ENCODE results near the gene ST3GAL6. TPM values are rescaled to one million over a fixed set of nuclear protein-coding genes. Genes with fewer than 3 reads are reported as not detected.

Gene ST3GAL6
- polyA plus RNA-seq, 1 donor from 2014 or later: 3.7 TPM

GRCh38 chr3:98814817-98815420 lies 51.8 kb downstream of the ST3GAL6 start:
- H3K27me3 ChIP-seq (ENCODE audit: insufficient read depth, low read depth, low read length): no peaks in the 10 kb centered on the region
- H3K4me3 ChIP-seq (ENCODE audit: low read length): no peak overlapping the region
- no peaks in the 10 kb centered on the region for H3F3A ChIP-seq (ENCODE audit: insufficient read depth, low read length, poor library complexity, severe bottlenecking)
- no peaks in the 10 kb centered on the region for H4K20me1 ChIP-seq (ENCODE audit: insufficient read depth)
- TF ChIP-seq MXI1 (conservative IDR thresholded peaks at IDR 0.05; ENCODE audit: poor library complexity, severe bottlenecking): no peak
- no peak for TF ChIP-seq EP300 (conservative IDR thresholded peaks at IDR 0.05; ENCODE audit: poor library complexity, severe bottlenecking)
- no peak for TF ChIP-seq RAD21 (conservative IDR thresholded peaks at IDR 0.05)
- no peak for TF ChIP-seq POLR2AphosphoS5 (IDR thresholded peaks at IDR 0.05)
- no peak for TF ChIP-seq SMC3 (conservative IDR thresholded peaks at IDR 0.05; ENCODE audit: poor library complexity)
- no peak for TF ChIP-seq REST (IDR thresholded peaks at IDR 0.05; ENCODE audit: borderline replicate concordance)
- TF ChIP-seq EZH2 (IDR thresholded peaks at IDR 0.05; ENCODE audit: borderline replicate concordance, insufficient read depth, low read length, poor library complexity, severe bottlenecking): no peak
- TF ChIP-seq CTCF (IDR thresholded peaks at IDR 0.05; ENCODE audit: poor library complexity, severe bottlenecking): no peak
- TF ChIP-seq TAF1 (IDR thresholded peaks at IDR 0.05; ENCODE audit: low read depth): no peak
- H3K4me2 ChIP-seq (ENCODE audit: low read length): no peak overlapping the region
- no peak overlapping the region for H2AFZ ChIP-seq (ENCODE audit: low read depth, low read length)
- no peaks in the 10 kb centered on the region for H3K9me2 ChIP-seq (ENCODE audit: insufficient read depth, low read length)
- H3K9me3 ChIP-seq (ENCODE audit: low read length): no peaks in the 10 kb centered on the region
- no peaks in the 10 kb centered on the region for H3K79me2 ChIP-seq (replicated peaks; ENCODE audit: insufficient read depth, low read length)
- H3K36me3 ChIP-seq (ENCODE audit: insufficient read depth, low read length): peaks cover 5% of the 10 kb centered on the region
- no peak overlapping the region for H3K27ac ChIP-seq (ENCODE audit: low read length)
- H3K9ac ChIP-seq (ENCODE audit: low read length): no peak overlapping the region

GRCh38 chr3:98817547-98818041 lies 54.5 kb downstream of the ST3GAL6 start:
- Histone ChIP-seq H4K20me1 (ENCODE audit: insufficient read depth) (no peaks in the 10 kb centered on the region), H3K36me3 (ENCODE audit: insufficient read depth, low read length) (peaks cover 5% of the 10 kb centered on the region), H3K79me2 (replicated peaks; ENCODE audit: insufficient read depth, low read length) (no peaks in the 10 kb centered on the region), H3F3A (ENCODE audit: insufficient read depth, low read length, poor library complexity, severe bottlenecking) (no peaks in the 10 kb centered on the region), H3K9me2 (ENCODE audit: insufficient read depth, low read length) (no peaks in the 10 kb centered on the region), H3K4me2 (ENCODE audit: low read length) (no peak overlapping the region), H2AFZ (ENCODE audit: low read depth, low read length) (no peak overlapping the region), H3K9ac (ENCODE audit: low read length) (no peak overlapping the region), H3K9me3 (ENCODE audit: low read length) (no peaks in the 10 kb centered on the region), H3K27me3 (ENCODE audit: insufficient read depth, low read depth, low read length) (no peaks in the 10 kb centered on the region), H3K27ac (ENCODE audit: low read length) (no peak overlapping the region), H3K4me3 (ENCODE audit: low read length) (no peak overlapping the region)
- TF ChIP-seq TAF1 (IDR thresholded peaks at IDR 0.05; ENCODE audit: low read depth) (no peak), EP300 (conservative IDR thresholded peaks at IDR 0.05; ENCODE audit: poor library complexity, severe bottlenecking) (no peak), CTCF (IDR thresholded peaks at IDR 0.05; ENCODE audit: poor library complexity, severe bottlenecking) (peak; percentile 83), RAD21 (conservative IDR thresholded peaks at IDR 0.05) (peak; percentile 88), REST (IDR thresholded peaks at IDR 0.05; ENCODE audit: borderline replicate concordance) (no peak), SMC3 (conservative IDR thresholded peaks at IDR 0.05; ENCODE audit: poor library complexity) (peak; percentile 93)
